ENCODE results near the gene MALL. TPM values are rescaled to one million over a fixed set of nuclear protein-coding genes. Genes with fewer than 3 reads are reported as not detected.
"Not testable (repeated sequence)": the region's sequence is repeated elsewhere in the genome, so short reads cannot be mapped to it uniquely, and the experiment has no call there.

MALL gene
- total RNA-seq, 1 experiment from 2014 or later = 32.4 TPM

- H3K9me2 ChIP-seq (ENCODE audit: insufficient read depth); H3K4me2 ChIP-seq; H3K27me3 ChIP-seq (ENCODE audit: insufficient read depth, low read depth); H3K27ac ChIP-seq; H3K36me3 ChIP-seq (ENCODE audit: low read depth); H2AFZ ChIP-seq; H4K20me1 ChIP-seq (ENCODE audit: insufficient read depth); BruUV-seq (replicated peaks); intact Hi-C loops (cut with micrococcal nuclease; ENCODE audit: unreplicated experiment); H3K79me2 ChIP-seq (ENCODE audit: low read depth); POLR2A ChIA-PET (ENCODE audit: unreplicated experiment); CTCF ChIA-PET; H3K9me3 ChIP-seq (ENCODE audit: insufficient read depth, low read depth); DNase-seq; H3K4me3 ChIP-seq; H3F3A ChIP-seq (ENCODE audit: insufficient read depth, low read depth); H3K4me1 ChIP-seq (replicated peaks; ENCODE audit: insufficient read depth): not testable (repeated sequence)
Measured at GRCh38 chr2:110060550-110060949, 55.1 kb downstream of the MALL start.

DNA sequence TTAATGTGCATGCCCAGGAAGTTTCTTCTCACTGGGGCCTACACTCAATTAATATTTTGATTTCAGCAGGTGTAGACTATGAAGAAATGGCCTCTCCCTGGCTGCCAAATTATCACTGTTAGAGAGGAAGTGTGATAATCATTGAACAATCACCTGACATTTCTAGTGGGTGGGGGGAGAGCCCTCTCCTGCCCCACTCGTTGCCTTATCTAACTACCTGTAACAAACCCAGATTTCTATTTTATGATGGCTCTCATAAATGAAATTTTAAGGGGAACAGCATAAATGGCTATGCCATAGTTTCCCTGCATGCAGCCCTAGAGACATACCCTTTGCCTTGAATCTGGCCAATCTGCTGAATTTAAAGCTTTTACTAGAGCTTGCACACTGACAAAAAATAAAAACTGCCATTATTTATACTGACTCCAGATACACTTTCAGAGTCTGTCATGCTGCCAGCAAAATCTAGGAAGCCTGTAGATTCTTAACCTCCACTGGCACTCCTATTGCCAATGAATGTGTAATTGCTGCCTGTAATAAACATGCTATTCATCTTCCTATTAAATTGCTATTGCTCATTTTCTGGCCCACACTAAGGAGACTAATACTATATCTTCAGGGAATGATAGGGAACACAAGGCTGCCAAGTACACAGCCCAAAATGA lies 55.8 kb downstream of the MALL start:
- H3F3A ChIP-seq (ENCODE audit: insufficient read depth, low read depth); CTCF ChIA-PET; H2AFZ ChIP-seq; H4K20me1 ChIP-seq (ENCODE audit: insufficient read depth); POLR2A ChIA-PET (ENCODE audit: unreplicated experiment); H3K9me2 ChIP-seq (ENCODE audit: insufficient read depth); H3K27ac ChIP-seq; H3K4me1 ChIP-seq (replicated peaks; ENCODE audit: insufficient read depth); H3K36me3 ChIP-seq (ENCODE audit: low read depth); H3K9me3 ChIP-seq (ENCODE audit: insufficient read depth, low read depth); BruUV-seq (replicated peaks); H3K79me2 ChIP-seq (ENCODE audit: low read depth); H3K27me3 ChIP-seq (ENCODE audit: insufficient read depth, low read depth); H3K4me2 ChIP-seq; DNase-seq; H3K4me3 ChIP-seq; intact Hi-C loops (cut with micrococcal nuclease; ENCODE audit: unreplicated experiment): not testable (repeated sequence)

GRCh38 chr2:110059009-110059693 lies 56.5 kb downstream of the MALL start:
- H3K36me3 ChIP-seq (ENCODE audit: low read depth); DNase-seq; H3K79me2 ChIP-seq (ENCODE audit: low read depth); H3K4me3 ChIP-seq; CTCF ChIA-PET; intact Hi-C loops (cut with micrococcal nuclease; ENCODE audit: unreplicated experiment); BruUV-seq (replicated peaks); H3K27ac ChIP-seq; H3K9me2 ChIP-seq (ENCODE audit: insufficient read depth); H3F3A ChIP-seq (ENCODE audit: insufficient read depth, low read depth); H3K9me3 ChIP-seq (ENCODE audit: insufficient read depth, low read depth); H4K20me1 ChIP-seq (ENCODE audit: insufficient read depth); POLR2A ChIA-PET (ENCODE audit: unreplicated experiment); H3K4me2 ChIP-seq; H3K27me3 ChIP-seq (ENCODE audit: insufficient read depth, low read depth); H3K4me1 ChIP-seq (replicated peaks; ENCODE audit: insufficient read depth); H2AFZ ChIP-seq: not testable (repeated sequence)

DNA sequence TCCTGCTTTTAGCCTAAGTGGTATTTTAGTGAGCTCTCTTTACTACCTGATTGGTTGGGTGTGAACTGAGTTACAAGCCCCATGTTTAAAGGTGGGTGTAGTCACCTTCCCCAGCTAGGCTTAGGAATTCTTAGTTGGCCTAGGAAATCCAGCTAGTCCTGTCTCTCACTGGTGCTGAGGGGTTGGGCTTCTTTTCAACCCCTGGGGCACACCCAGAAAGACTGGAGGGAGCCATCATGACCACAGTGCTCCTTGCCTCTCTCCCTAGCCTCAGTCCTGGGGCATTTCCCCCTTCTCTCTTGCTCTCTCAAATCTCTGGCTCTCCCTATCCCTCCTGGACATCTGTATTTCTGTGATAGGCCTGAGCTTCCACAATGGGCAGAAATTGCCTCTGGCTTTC lies 57.6 kb downstream of the MALL start:
- H3K79me2 ChIP-seq (ENCODE audit: low read depth); H3K9me3 ChIP-seq (ENCODE audit: insufficient read depth, low read depth); DNase-seq; H3K4me2 ChIP-seq; POLR2A ChIA-PET (ENCODE audit: unreplicated experiment); H2AFZ ChIP-seq; H3K4me3 ChIP-seq; H3K27me3 ChIP-seq (ENCODE audit: insufficient read depth, low read depth); CTCF ChIA-PET; H3F3A ChIP-seq (ENCODE audit: insufficient read depth, low read depth); H3K27ac ChIP-seq; H3K36me3 ChIP-seq (ENCODE audit: low read depth); BruUV-seq (replicated peaks); H3K9me2 ChIP-seq (ENCODE audit: insufficient read depth); H3K4me1 ChIP-seq (replicated peaks; ENCODE audit: insufficient read depth); H4K20me1 ChIP-seq (ENCODE audit: insufficient read depth); intact Hi-C loops (cut with micrococcal nuclease; ENCODE audit: unreplicated experiment): not testable (repeated sequence)

DNA sequence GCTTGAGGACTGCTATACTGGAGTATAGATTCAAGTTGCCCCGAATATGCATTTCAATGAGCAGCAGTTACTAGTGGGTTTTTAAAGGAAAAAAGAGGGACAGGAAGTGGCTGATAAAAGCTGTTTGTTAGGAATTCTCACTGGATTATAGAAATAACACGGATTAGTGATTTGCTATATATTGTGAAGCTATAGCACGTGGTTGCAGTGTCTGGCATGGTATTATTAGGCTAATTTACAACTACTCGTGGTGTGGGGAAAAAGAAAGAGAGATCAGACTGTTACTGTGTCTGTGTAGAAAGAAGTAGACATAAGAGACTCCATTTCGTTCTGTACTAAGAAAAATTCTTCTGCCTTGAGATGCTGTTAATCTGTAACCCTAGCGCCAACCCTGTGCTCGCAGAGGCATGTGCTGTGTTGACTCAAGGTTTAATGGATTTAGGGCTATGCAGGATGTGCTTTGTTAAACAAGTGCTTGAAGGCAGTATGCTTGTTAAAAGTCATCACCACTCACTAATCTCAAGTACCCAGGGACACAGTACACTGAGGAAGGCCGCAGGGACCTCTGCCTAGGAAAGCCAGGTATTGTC lies 59.7 kb downstream of the MALL start:
- BruUV-seq (replicated peaks) = not testable (repeated sequence)

GRCh38 chr2:110054521-110055407 lies 60.9 kb downstream of the MALL start:
- H3K4me2 ChIP-seq; intact Hi-C loops (cut with micrococcal nuclease; ENCODE audit: unreplicated experiment); H3K27ac ChIP-seq; H4K20me1 ChIP-seq (ENCODE audit: insufficient read depth); H2AFZ ChIP-seq; CTCF ChIA-PET; H3K4me1 ChIP-seq (replicated peaks; ENCODE audit: insufficient read depth); H3K9me3 ChIP-seq (ENCODE audit: insufficient read depth, low read depth); BruUV-seq (replicated peaks); H3K4me3 ChIP-seq; POLR2A ChIA-PET (ENCODE audit: unreplicated experiment); H3K36me3 ChIP-seq (ENCODE audit: low read depth); H3K9me2 ChIP-seq (ENCODE audit: insufficient read depth); H3K79me2 ChIP-seq (ENCODE audit: low read depth); H3F3A ChIP-seq (ENCODE audit: insufficient read depth, low read depth); H3K27me3 ChIP-seq (ENCODE audit: insufficient read depth, low read depth); DNase-seq: not testable (repeated sequence)

More for the DNA sequence above, 59.7 kb downstream of the MALL start:
- H3K4me3 ChIP-seq; H3K79me2 ChIP-seq (ENCODE audit: low read depth); H3F3A ChIP-seq (ENCODE audit: insufficient read depth, low read depth); H3K9me2 ChIP-seq (ENCODE audit: insufficient read depth); H2AFZ ChIP-seq; H3K4me1 ChIP-seq (replicated peaks; ENCODE audit: insufficient read depth); H3K4me2 ChIP-seq; H3K36me3 ChIP-seq (ENCODE audit: low read depth); H3K9me3 ChIP-seq (ENCODE audit: insufficient read depth, low read depth); H4K20me1 ChIP-seq (ENCODE audit: insufficient read depth); CTCF ChIA-PET; POLR2A ChIA-PET (ENCODE audit: unreplicated experiment); intact Hi-C loops (cut with micrococcal nuclease; ENCODE audit: unreplicated experiment); H3K27me3 ChIP-seq (ENCODE audit: insufficient read depth, low read depth); H3K27ac ChIP-seq; DNase-seq: not testable (repeated sequence)

GRCh38 chr2:110053688-110054087 lies 61.9 kb downstream of the MALL start:
- H3K36me3 ChIP-seq (ENCODE audit: low read depth); intact Hi-C loops (cut with micrococcal nuclease; ENCODE audit: unreplicated experiment); H3K4me2 ChIP-seq; CTCF ChIA-PET; H3F3A ChIP-seq (ENCODE audit: insufficient read depth, low read depth); H3K4me3 ChIP-seq; DNase-seq; BruUV-seq (replicated peaks); H3K9me2 ChIP-seq (ENCODE audit: insufficient read depth); H3K9me3 ChIP-seq (ENCODE audit: insufficient read depth, low read depth); H3K4me1 ChIP-seq (replicated peaks; ENCODE audit: insufficient read depth); H4K20me1 ChIP-seq (ENCODE audit: insufficient read depth); H3K27ac ChIP-seq; H3K79me2 ChIP-seq (ENCODE audit: low read depth); H3K27me3 ChIP-seq (ENCODE audit: insufficient read depth, low read depth); POLR2A ChIA-PET (ENCODE audit: unreplicated experiment); H2AFZ ChIP-seq: not testable (repeated sequence)

Data from PC-9 (cell line).